HG03354 (cell line): ENCODE data around the gene SLCO3A1.

Experiments used
- ATAC-seq: cut with Tn5 transposase; IDR thresholded peaks from one replicate; pipeline ENCODE4 v1.9.1; 2021; ENCODE audit warnings: mild to moderate bottlenecking; ENCODE audit not compliant: unreplicated experiment, poor library complexity, severe bottlenecking

The SLCO3A1 gene

DNA sequence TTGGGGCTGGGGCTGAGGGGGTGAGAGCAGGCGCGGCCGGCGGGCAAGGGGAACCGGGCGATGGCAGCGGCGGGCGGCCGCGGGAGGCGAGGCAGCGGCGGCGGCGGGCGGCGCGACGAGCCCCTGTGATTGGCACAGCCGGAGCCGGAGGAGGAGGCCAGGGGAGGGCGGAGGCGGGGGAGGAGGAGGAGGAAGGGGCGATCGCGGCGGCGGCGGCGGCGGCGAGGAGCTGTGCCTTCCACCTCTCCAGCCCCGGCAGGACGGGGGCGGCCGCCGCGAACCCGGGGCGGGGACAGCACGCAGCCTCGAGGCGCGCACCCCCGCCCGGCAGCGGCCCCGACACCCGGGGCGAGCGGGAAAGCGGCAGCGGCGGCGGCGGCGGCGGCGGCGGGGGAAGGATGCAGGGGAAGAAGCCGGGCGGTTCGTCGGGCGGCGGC lies at the start of gene SLCO3A1:
Gene SLCO3A1 (plus strand): TSS at position 198 of the 437 bp plus-strand sequence.
- ATAC-seq, result peak; percentile 22

DNA sequence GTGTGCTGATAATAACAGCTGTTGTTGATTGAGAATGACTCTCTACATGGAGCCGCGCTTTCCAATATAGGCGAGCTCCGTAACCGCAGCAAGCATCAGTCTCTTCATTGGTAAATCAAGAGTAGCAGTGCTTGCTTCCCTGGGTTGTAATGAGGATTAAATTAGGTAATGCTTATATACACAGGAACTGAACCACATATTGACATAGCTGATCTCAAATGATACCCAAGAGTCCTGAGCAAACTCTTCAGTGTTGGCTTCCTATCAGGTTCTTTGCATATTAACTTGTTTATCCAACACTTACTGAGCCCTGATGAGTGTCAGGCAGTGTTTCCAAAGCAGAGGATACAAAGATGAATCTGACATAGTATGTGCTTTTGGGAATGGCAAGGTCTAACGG lies 46.4 kb upstream of the SLCO3A1 start:
- no peak for ATAC-seq

DNA sequence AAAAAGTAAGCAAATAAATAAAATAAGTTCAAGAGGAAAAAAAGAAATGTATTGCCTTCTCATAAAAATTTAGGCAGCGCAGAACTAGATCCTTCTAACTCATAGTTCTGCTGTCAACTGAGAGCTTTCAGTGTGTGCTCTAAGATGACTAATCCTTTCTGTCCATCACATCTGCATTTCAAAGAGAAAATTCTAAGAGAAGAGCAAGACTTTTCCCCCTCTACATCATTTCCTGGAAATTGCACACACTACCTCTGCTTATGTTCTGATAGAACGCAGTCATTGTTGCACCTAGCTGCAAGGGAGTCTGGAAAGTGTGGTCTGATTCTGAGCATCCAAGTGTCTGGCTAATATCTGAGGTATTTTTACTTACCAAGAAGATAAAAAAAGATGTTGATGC lies 39.6 kb upstream of the SLCO3A1 start:
- no peak for ATAC-seq

DNA sequence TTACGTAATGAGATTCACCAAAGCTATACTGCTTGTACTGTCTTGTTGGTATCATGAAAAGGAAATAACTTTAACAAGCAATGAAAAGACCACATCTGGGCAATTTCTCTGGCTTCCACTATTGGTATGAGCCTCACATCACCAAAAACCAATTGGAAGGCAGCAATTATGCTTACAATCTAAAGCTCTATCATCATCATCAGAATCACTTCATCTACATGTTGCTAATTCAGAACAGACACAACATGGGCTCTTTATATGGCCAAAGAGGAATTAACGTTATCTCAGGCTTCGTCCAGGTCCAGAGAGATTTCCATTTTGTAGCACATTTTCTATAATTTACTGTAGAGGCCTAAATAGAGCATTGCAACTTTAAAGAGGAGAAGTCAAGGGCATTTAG lies 36.6 kb upstream of the SLCO3A1 start:
- ATAC-seq, result no peak

DNA sequence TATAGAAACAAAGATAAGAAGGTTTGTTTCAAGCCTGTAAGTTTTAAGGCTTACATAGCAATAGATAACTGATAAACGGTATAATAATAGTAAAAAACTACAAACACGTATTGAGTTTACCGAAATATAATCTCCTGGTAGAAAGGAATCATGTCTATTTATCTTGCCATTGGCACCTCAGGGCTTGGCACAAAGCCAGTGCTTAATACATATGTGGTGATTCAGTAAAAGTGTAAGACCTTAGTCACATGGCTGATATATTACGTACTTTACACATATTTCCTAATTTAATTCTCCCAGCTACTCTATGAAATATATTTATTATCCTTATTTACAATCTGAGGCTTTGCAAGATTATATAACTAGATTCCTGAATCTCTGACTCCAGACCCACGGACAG lies 32.0 kb upstream of the SLCO3A1 start:
- ATAC-seq, result no peak

DNA sequence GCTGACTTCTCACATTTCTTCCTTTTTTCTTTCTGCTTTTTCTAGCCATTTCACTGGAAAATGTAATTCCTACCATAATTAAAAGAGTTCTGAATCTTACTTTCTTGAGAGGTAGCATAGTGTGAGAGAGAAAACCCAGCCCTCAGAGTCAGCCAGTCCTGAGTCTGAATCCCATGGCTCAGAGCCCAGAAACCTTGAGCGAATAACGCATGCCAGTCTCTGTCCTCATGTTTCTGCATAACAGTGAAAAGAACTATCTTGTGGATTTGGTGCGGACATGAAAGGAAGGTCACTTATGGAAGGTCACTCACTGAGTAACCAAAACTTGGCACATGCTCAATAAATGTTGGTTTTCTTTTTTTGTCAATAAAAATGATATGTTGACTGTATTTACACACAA lies 29.3 kb upstream of the SLCO3A1 start:
- no peak for ATAC-seq

DNA sequence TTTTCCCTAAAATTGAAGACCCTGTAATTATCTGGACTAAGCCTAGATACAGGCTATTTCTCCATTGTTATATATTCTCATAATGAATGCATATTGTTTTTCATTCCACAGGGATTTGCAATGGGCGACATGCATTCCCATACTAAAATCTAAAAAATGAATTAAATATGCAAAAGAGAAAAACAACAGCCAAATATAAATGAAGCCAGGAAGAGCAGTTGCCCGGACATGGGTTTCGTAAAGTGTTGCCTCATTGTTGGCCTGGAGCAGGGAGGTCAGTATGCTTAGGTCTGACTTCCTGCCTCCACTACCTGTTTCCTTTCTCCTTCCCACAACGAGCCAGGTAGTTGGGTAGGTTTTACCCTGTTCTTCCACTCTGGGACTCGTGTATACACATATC lies 27.1 kb upstream of the SLCO3A1 start:
- no peak for ATAC-seq

DNA sequence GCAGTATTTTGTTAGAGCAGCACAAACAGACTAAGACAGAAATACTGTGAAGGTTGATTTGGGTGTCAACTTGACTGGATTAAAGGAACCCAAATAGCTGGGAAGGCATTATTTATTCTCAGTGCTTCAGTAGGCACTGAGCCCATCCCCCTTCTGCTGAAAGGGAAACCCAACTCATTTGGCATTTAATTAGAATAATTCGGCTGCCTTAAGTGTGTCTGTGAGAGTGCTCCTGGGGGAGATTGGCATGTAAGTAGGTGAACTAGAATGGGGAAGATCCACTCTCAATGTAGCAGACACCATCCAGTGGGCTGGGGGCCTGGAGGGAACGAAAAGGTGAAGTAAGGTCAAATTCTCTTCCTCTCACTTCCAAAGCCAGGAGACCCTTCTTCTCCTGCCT lies 20.5 kb upstream of the SLCO3A1 start:
- ATAC-seq, result no peak

DNA sequence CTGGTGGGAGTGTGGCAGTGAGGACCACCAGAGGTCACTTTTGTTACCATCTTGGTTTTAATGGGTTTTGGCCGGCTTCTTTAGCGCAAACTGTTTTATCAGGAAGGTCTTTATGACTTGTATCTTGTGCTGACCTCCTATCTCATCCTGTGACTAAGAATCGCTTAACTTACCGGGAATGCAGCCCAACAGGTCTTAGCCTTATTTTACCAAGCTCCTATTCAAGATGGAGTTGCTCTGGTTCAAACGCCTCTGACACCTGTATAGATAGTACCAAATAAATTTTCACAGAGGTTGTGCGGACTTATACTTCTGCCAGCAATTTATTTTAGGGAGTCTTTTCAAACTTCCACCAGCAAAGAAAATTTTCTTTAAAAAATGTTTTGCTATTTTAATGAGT lies 13.6 kb upstream of the SLCO3A1 start:
- no peak for ATAC-seq

DNA sequence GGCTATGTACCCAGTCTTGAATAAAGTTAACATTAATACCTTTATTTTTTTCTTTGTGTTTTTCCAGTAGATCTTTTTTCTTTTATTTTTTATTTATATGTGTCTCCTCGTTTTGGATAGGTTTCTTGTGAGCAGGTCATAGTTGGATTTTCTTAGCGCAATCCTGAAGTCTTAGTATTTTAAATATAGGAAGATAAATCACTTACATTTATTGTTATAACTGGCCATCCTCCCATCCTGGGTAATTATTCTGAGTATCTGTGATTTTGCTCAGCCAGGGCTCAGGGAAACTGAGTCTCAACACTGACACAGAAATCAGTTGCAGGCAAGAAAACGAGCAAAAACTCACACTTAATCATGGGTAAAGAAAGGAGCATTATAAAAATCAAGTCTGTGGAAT lies 11.6 kb upstream of the SLCO3A1 start:
- ATAC-seq, result no peak

DNA sequence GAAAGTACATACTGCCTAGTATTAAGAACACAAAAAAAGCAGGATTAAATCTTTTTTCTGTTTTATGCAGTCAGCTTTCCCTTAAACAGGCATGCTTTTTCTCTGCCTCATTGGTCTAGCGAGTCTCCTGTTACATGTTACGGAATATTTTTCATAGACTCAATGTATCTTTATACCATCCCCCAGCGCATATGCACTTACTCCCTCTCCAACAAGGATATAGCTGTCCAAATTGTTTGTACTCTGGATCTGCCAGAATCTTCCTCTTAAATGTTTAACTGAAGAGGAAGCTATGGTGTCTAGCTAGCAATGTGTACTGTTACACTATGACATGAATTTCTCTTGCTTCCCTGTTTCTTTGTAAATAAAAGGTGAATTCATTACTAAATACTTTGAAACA lies 9.2 kb upstream of the SLCO3A1 start:
- no peak for ATAC-seq

DNA sequence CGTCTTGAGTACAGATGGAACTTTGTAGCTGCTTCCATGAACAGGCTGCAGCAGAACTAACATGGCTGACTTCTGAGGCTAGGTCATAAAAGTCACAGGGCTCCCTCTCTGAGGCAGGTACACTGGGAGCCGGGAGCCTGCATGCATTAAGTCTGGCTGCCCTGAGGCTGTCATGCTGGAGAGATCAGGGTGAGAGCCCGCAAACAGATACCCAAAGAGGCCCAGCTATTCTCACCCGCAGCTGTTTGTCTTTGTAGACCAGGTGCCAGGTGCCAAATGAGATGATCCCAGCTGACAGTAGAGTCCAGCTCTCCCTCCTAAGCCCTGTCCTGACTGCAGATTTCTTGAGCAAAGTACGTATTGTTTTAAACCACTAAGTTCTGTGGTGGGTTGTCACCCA lies 8.6 kb upstream of the SLCO3A1 start:
- no peak for ATAC-seq

DNA sequence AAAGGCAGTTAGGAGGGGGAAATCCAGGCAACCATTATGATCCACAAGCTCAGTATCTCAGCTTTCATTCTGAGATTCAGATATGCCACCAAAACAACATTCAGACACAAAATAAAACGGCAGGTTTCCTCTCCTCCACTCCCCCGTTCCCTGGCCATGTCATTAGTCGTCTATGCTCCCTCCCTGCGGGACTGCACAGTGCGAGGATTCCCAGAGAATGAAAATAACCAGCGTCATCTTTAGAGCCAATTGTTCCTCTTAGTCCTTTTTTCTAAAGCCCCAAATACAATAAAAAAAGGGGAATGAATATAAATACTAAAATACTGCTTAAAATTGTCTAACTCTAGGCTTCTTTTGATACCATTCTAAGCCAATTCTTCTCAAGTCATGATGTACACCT lies 7.8 kb upstream of the SLCO3A1 start:
- ATAC-seq, result no peak

DNA sequence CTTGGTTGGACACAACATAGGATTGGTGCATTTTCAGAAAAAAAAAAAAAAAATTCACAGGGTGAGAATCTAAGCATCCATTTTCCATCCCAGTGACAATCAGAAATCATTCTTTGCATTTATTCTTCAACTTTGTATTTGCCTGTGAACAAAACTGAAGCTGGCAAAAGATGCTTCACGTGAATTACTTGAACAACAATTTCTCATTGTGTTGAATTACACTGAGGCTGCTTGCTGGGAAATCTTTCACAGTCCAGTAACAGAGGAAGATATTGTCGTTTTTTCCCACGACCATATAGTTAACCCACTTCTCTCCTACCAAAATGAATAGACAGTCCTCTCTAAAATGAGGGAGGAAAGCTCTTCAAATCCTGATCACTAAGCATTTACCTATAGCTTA lies 4.3 kb upstream of the SLCO3A1 start:
- no peak for ATAC-seq

DNA sequence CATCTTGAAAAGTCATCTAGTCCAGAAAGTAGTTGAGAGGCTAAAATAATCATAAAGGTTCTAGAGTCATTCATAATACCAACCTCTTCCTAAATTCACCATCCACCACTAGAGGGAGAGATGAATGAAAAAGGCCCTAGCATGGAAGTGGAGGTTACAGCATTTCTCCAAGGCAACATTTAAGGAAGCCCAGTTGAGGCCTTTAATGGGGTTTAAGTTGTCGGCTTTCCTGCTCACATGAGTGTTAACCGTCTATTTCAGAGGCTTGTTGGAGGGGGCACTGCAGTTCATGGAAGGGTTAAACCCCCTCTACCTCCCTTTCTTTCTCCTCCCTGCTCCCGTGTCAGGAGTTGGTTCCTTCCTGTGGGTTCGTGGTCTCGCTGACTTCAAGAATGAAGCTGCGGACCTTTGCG lies 3.8 kb upstream of the SLCO3A1 start:
- no peak for ATAC-seq

DNA sequence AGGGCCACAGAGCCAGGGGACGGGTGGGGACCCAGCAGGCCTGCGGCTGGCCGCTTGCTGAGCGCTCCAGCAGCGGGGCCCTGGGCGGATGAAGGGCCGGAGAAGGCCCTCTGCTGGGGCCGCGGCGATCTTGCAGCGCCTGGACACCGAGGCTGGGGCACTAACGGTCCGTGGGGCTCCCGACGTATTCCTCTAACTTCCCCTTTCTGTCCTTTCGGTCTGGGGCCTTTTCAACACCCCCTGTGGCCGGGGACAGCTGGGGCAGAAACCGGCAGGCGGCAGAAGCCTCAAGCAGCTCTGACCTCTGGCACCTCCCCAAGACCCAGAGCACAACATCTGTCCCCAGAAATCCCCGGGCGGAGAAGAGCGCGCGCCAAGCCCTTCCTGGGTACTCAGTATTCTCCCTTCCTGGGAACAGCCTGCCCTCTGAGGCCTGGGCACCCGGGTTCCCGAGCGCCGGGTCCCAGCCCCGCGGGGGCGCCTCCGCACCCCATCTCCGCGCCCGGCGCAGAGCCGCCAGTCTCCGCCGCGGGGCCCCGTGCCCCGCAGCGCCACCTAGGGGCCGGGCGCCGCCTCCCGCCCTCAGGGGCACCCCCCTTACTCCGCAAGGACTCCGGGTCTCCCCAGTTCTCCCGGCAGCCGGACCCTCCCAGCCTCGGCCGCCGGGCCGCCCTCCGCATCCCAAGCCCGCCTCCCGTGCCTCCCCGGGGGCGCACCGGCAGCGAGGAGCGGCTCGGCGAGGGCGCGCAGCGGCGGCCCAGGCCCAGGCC lies 582 bp upstream of the SLCO3A1 start:
- ATAC-seq, result peak; percentile 49

DNA sequence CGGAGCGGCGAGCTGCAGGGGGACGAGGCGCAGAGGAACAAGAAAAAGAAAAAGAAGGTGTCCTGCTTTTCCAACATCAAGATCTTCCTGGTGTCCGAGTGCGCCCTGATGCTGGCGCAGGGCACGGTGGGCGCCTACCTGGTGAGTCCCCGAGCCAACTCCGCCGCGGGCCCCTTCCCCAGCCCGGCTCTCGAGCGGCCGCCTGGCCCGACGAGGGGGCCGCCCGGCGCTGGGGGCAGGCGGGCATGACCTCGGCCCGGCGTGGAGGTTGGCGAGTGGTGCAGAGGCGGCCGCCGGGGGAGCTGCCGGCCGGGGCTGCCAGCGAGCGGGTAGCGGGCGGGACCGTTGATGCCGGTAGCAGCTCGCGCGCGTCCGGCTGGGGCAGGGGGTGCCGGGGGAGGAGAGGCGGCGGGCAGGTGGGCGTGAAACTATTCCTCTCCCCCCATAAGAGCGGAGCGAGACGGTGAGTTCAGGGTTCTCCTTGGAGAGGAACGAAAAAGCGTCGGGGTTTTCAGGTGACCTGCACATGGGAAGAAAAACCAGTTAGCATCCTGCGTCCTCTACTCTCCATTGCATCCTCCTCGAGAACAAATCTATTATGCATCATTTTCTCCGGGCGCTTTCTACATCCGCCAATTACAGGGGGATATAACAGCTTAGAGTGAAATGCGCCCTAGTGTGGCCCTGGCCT lies 585 bp downstream of the SLCO3A1 start:
- ATAC-seq, result no peak

DNA sequence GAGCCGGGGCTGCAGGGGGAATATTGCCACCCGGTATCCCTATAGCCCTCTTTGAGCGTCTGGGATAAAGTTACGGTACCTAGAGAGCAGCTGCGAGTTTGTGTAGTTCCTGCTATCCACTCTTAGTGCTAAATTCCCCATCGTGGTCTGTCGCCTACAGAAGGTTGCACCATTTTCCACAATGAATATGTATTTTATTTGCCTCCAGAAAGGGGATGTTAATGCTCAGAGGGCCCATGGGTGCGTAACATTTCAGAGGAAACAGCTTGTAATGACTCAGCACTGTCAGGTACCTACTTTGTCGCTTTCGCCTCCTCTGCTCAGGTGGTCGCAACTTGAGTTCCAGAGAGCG lies 1.1 kb downstream of the SLCO3A1 start:
- ATAC-seq, result no peak

DNA sequence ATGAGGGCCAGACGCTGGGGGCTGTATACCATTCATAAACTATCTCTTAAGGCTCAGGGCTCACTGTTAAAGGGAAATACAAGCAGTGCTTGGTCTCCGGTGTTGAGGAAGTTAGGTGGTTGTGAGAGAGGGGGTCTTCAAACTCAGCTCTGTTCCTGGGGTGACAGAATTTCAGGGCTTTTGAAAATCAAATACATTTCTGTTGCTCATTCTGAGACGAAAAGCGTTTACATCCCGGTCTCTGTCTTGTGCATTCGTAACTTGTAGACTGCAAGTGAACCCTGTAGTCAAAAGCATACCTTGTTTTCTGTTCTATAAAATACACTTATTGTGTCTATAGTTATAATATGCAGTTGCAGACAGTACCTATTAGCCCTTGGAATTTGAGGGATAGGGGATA lies 1.7 kb downstream of the SLCO3A1 start:
- ATAC-seq, result no peak

DNA sequence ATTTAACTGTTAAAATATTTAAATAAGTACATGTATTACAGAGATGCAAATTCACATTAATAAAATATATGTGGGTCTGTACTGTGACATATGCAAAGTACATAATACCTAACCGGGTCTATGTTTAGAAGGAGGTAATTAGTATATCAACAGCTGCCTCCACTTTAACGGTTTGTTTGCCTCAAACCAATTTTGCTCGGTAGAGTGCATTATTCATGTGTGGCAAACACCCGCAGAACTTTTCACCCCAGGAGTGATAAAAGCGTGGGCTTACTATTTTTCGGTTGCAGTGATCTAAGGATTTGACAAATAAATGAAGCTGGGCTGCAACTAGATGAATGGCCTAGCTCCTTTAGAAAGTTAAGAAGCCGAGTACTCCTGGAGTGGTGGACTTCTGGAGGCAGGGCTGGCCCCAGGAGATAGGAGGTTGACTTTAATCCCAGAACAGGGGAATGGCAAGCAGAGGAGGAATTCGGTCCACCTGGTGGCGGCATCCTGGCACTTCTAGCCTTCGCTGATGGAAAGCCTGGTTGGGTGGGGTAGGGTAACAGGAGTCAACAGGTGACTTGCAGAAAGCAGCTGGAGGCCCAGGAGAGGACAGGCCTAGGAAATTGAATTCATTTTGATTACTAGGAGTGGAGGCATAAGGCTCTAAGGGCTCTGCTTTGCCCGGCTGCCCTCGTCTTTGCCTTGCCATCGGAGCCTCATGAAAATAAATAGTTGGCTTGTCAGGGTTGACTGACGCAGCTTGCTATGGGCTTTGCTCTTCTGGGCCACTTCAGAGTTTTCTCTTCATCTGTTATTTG lies 2.4 kb downstream of the SLCO3A1 start:
- ATAC-seq, result peak; percentile 39

DNA sequence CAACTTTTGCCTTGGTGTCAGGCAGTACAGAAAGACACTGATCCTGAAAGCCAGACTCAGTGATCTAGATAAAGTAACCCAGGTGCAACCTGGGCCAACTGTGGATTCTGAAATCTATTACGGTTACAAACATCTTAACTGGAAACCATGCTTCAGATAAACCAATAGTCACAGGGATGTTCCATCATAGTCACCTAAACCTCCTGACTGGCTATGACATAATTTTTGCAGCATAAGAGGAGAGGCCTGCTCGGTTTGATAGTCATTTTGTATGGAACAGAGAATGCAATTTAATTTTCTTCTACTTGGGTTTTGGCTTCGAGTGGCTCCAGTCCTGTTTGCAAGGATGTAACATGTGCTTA lies 3.7 kb downstream of the SLCO3A1 start:
- no peak for ATAC-seq
